Liver (tissue), 9 donors: ENCODE data around the gene IGSF8. TPM values are rescaled to one million over a fixed set of nuclear protein-coding genes. Genes with fewer than 3 reads are reported as not detected.

Experiments used
- DNase-seq: peaks from one replicate; pipeline ENCODE4 v3.0.0-alpha.2; 2017; ENCODE audit warnings: low spot score
- H3K27ac ChIP-seq, 2 donors: one replicate each; pipeline ENCODE4 v1.7.0; 2013; ENCODE audit warnings: inconsistent platforms in 2 of 2, low read length in 2 of 2, control low read depth in 1 of 2, low read depth in 1 of 2, mild to moderate bottlenecking in 1 of 2
- H3K27me3 ChIP-seq, 4 donors: one replicate each; pipeline versions ENCODE4 v1.6.1 to v1.7.0; 2013; ENCODE audit warnings: low read length in 3 of 4, inconsistent platforms in 1 of 4, mild to moderate bottlenecking in 1 of 4, moderate library complexity in 1 of 4; ENCODE audit not compliant: control insufficient read depth in 4 of 4, insufficient read depth in 4 of 4
- H3K36me3 ChIP-seq, 4 donors: one replicate each; pipeline versions ENCODE4 v1.6.1 to v1.7.0; 2013; ENCODE audit warnings: low read length in 3 of 4, mild to moderate bottlenecking in 3 of 4, low read depth in 1 of 4, moderate library complexity in 1 of 4; ENCODE audit not compliant: control insufficient read depth in 4 of 4, insufficient read depth in 3 of 4
- H3K4me1 ChIP-seq, 4 donors: one replicate each; pipeline versions ENCODE4 v1.6.1 to v1.7.0; 2013; ENCODE audit warnings: low read length in 3 of 4, mild to moderate bottlenecking in 3 of 4, moderate library complexity in 1 of 4; ENCODE audit not compliant: control insufficient read depth in 4 of 4, insufficient read depth in 4 of 4
- H3K4me3 ChIP-seq, 3 donors: one replicate each; pipeline versions ENCODE4 v1.6.1 to v1.7.0; 2013; ENCODE audit warnings: low read length in 3 of 3, control low read depth in 1 of 3, low read depth in 1 of 3, mild to moderate bottlenecking in 1 of 3
- H3K9ac ChIP-seq, 2 donors: one replicate each; pipeline ENCODE4 v1.7.0; 2013; ENCODE audit warnings: low read length in 2 of 2, mild to moderate bottlenecking in 2 of 2, moderate library complexity in 2 of 2, control low read depth in 1 of 2, low read depth in 1 of 2
- H3K9me3 ChIP-seq, 4 donors: one replicate each; pipeline versions ENCODE4 v1.6.1 to v1.7.0; 2013; ENCODE audit warnings: low read length in 3 of 4; ENCODE audit not compliant: control insufficient read depth in 4 of 4
- ATF3 ChIP-seq: IDR thresholded peaks from 2 replicates; pipeline ENCODE4 v1.6.1; 2016; ENCODE audit warnings: antibody characterized with exemption
- CTCF ChIP-seq: fragments of 150-350 bp; IDR thresholded peaks from 2 replicates; pipeline ENCODE4 v1.5.1; 2017; ENCODE audit warnings: improper control_type of control experiment, low read depth, low read length; ENCODE audit not compliant: missing input control
- FOXA1 ChIP-seq: IDR thresholded peaks from 2 replicates; pipeline ENCODE4 v1.6.1; 2016; ENCODE audit warnings: antibody characterized with exemption
- FOXA2 ChIP-seq: IDR thresholded peaks from 2 replicates; pipeline ENCODE4 v1.6.1; 2016; ENCODE audit warnings: antibody characterized with exemption
- GABPA ChIP-seq, 2 donors: IDR thresholded peaks in 1 of 2; conservative IDR thresholded peaks in 1 of 2; 2 replicates each; pipeline ENCODE4 v1.6.1; 2016; ENCODE audit warnings: antibody characterized with exemption in 2 of 2, mild to moderate bottlenecking in 1 of 2, moderate library complexity in 1 of 2
- HNF4A ChIP-seq, 2 donors: conservative IDR thresholded peaks; 2 replicates each; pipeline ENCODE4 v1.6.1; 2016; ENCODE audit warnings: antibody characterized with exemption in 2 of 2, mild to moderate bottlenecking in 2 of 2
- HNF4G ChIP-seq: IDR thresholded peaks from 2 replicates; pipeline ENCODE4 v1.6.1; 2016; ENCODE audit warnings: antibody characterized with exemption
- JUND ChIP-seq, 2 donors: IDR thresholded peaks; 2 replicates each; pipeline ENCODE4 v1.6.1; 2016; ENCODE audit warnings: antibody characterized with exemption in 2 of 2
- MAX ChIP-seq: IDR thresholded peaks from 2 replicates; pipeline ENCODE4 v1.6.1; 2016; ENCODE audit warnings: antibody characterized with exemption
- NR2F2 ChIP-seq: IDR thresholded peaks from 2 replicates; pipeline ENCODE4 v1.6.1; 2016; ENCODE audit warnings: antibody characterized with exemption
- RAD21 ChIP-seq, 2 donors: IDR thresholded peaks; 2 replicates each; pipeline ENCODE4 v1.6.1; 2016; ENCODE audit warnings: antibody characterized with exemption in 2 of 2, mild to moderate bottlenecking in 2 of 2
- REST ChIP-seq: IDR thresholded peaks from 2 replicates; pipeline ENCODE4 v1.6.1; 2016; ENCODE audit warnings: antibody characterized with exemption, mild to moderate bottlenecking
- SP1 ChIP-seq: IDR thresholded peaks from 2 replicates; pipeline ENCODE4 v1.6.1; 2018; ENCODE audit warnings: antibody characterized with exemption, mild to moderate bottlenecking
- TAF1 ChIP-seq: conservative IDR thresholded peaks from 2 replicates; pipeline ENCODE4 v1.6.1; 2016; ENCODE audit warnings: antibody characterized with exemption, mild to moderate bottlenecking
- YY1 ChIP-seq: IDR thresholded peaks from 2 replicates; pipeline ENCODE4 v1.6.1; 2016; ENCODE audit warnings: antibody characterized with exemption, mild to moderate bottlenecking
- ZBTB33 ChIP-seq: IDR thresholded peaks from 2 replicates; pipeline ENCODE4 v1.6.1; 2016; ENCODE audit warnings: antibody characterized with exemption
- WGBS: extraction: QIAGEN DNeasy Blood & Tissue Kit; methylation state at CpG from one replicate; pipeline ENCODE4 v1.1.7; 2013; 5-methylcytosine and 5-hydroxymethylcytosine counted together
- polyA plus RNA-seq, 2 donors: library from polyadenylated mRNA; stranded (reverse) in 1 of 2; unstranded in 1 of 2; fragments of 200-250 nt in 1 of 2; fragments of >200 nt in 1 of 2; fragmentation: Nextera tagmentation in 1 of 2; extraction: Ambion mirVana in 1 of 2; gene quantifications; one replicate each; pipeline versions ENCODE4 v1.2.1 to v1.2.3, GENCODE V29; 2013 to 2015
- total RNA-seq, 2 donors: library from RNA; depleted of rRNA; stranded (reverse); fragments of >200 nt; gene quantifications; one replicate each; pipeline ENCODE4 v1.2.3, GENCODE V29; 2014
- donor health status: healthy.
- donor health status: healthy.
- donor health status: healthy.
- donor health status: healthy.
- donor health status: healthy.

The IGSF8 gene
- total and polyA plus RNA-seq, 4 donors, result 9.8 to 24.3 (median 20.3) TPM

- Histone ChIP-seq H3K36me3 (no peaks in the 10 kb centered on the region), H3K4me3 (no peak overlapping the region), H3K27me3 (peaks cover 0 to 2% (median 0%) of the 10 kb centered on the region in 4 donors), H3K27ac (no peak overlapping the region), H3K9ac (no peak overlapping the region), H3K9me3 (no peaks in the 10 kb centered on the region), H3K4me1 (no peaks in the 10 kb centered on the region)
- 19% methylated on average over 1 of the region's 1 CpG for WGBS
- no peak for DNase-seq
- TF ChIP-seq TAF1 (no peak), GABPA (IDR thresholded peaks at IDR 0.05 in 1 of 2, conservative IDR thresholded peaks at IDR 0.05 in 1 of 2) (no peak), FOXA2 (no peak), MAX (no peak), FOXA1 (no peak), RAD21 (IDR thresholded peaks at IDR 0.05) (no peak), SP1 (no peak), NR2F2 (no peak)
These were observed 18.9 kb upstream of the IGSF8 start for GRCh38 chr1:160117300-160117699.

- no peak overlapping the region for H3K27ac ChIP-seq
- no peaks in the 10 kb centered on the region for H3K4me1 ChIP-seq
- H3K4me3 ChIP-seq, result no peak overlapping the region
- H3K27me3 ChIP-seq, result peaks cover 0 to 2% (median 0%) of the 10 kb centered on the region in 4 donors
- H3K36me3 ChIP-seq, result no peaks in the 10 kb centered on the region
- no peaks in the 10 kb centered on the region for H3K9me3 ChIP-seq
- WGBS, result 64% methylated on average over 12 of the region's 12 CpGs
- no peak overlapping the region for H3K9ac ChIP-seq
- TF ChIP-seq FOXA2 (no peak), FOXA1 (no peak), ATF3 (no peak), SP1 (no peak), YY1 (no peak), GABPA (IDR thresholded peaks at IDR 0.05 in 1 of 2, conservative IDR thresholded peaks at IDR 0.05 in 1 of 2) (no peak), JUND (IDR thresholded peaks at IDR 0.05) (no peak), REST (no peak)
- DNase-seq, result no peak
These were observed 18.1 kb upstream of the IGSF8 start for GRCh38 chr1:160116283-160117147.

GRCh38 chr1:160115545-160116282 lies 17.3 kb upstream of the IGSF8 start, which contains the start of gene ATP1A2:
Gene ATP1A2 (plus strand): TSS chr1:160115759. CDS start chr1:160115862, 103 bp downstream.
- no peak within 1 kb of the TSS for H3K27ac ChIP-seq
- DNase-seq, result no peak
- no peak within 1 kb of the TSS for H3K4me3 ChIP-seq
- no peak within 1 kb of the TSS for H3K9ac ChIP-seq
- WGBS, result 46% methylated on average over 16 of the region's 16 CpGs
- no peaks in the 10 kb centered on the region for H3K4me1 ChIP-seq
- H3K27me3 ChIP-seq, result peaks cover 0 to 2% (median 0%) of the 10 kb centered on the region in 4 donors
- H3K9me3 ChIP-seq, result no peaks in the 10 kb centered on the region
- H3K36me3 ChIP-seq, result no peaks in the 10 kb centered on the region
- TF ChIP-seq HNF4A (conservative IDR thresholded peaks at IDR 0.05) (no peak), JUND (IDR thresholded peaks at IDR 0.05) (no peak), NR2F2 (no peak), HNF4G (no peak), ATF3 (no peak), TAF1 (no peak), FOXA1 (no peak), CTCF (no peak), ZBTB33 (no peak), MAX (no peak)
